Ascending aorta (tissue), 2 donors: ENCODE results near the gene FCGR3A. TPM values are rescaled to one million over a fixed set of nuclear protein-coding genes. Genes with fewer than 3 reads are reported as not detected.
A peak's percentile ranks its signal among the peaks of the same experiment; 100 is the strongest.
"Not testable (repeated sequence)": the region's sequence is repeated elsewhere in the genome, so short reads cannot be mapped to it uniquely, and the experiment has no call there.

Experiments used
- DNase-seq, 2 donors: peaks; one replicate each; pipeline ENCODE4 v3.0.0-alpha.2; 2019; ENCODE audit warnings: low spot score in 2 of 2
- H3K27ac ChIP-seq, 2 donors: fragments of 200-600 bp; sonication (generic); one replicate each; pipeline ENCODE4 v1.5.1; 2016 to 2017; ENCODE audit warnings: mild to moderate bottlenecking in 1 of 2
- H3K27me3 ChIP-seq: fragments of 200-600 bp; sonication (generic); one replicate; pipeline ENCODE4 v1.5.1; 2017
- H3K36me3 ChIP-seq, 2 donors: fragments of 200-600 bp; sonication (generic); one replicate each; pipeline ENCODE4 v1.5.1; 2016
- H3K4me1 ChIP-seq, 2 donors: fragments of 200-600 bp; sonication (generic); one replicate each; pipeline ENCODE4 v1.5.1; 2016 to 2017; ENCODE audit warnings: mild to moderate bottlenecking in 1 of 2
- H3K4me3 ChIP-seq, 2 donors: fragments of 200-600 bp; sonication (generic); one replicate each; pipeline ENCODE4 v1.5.1; 2016 to 2017; ENCODE audit warnings: mild to moderate bottlenecking in 1 of 2
- H3K9me3 ChIP-seq, 2 donors: fragments of 200-600 bp; sonication (generic); one replicate each; pipeline ENCODE4 v1.5.1; 2016
- intact Hi-C: fragments of 100-400 bp; cut with DNase I; formaldehyde crosslinking; loops from one replicate; pipeline ENCODE4 v1.15.1; 2023
- total RNA-seq: library from RNA; depleted of rRNA; stranded (reverse); fragments of >200 nt; gene quantifications from one replicate; pipeline ENCODE4 v1.1.0, GENCODE V29; 2016
- TF ChIP-seq, protein P1 (sequence below), 3 experiments: fragments of 200-600 bp in 2 of 3; fragments of 450-650 bp in 1 of 3; sonication (generic) in 2 of 3; IDR thresholded peaks; one replicate each; pipeline ENCODE4 v1.5.1; 2016 to 2019; ENCODE audit warnings: antibody characterized with exemption in 3 of 3, mild to moderate bottlenecking in 1 of 3, moderate library complexity in 1 of 3

FCGR3A gene
- total RNA-seq, 1 donor from 2014 or later: 8.8 TPM

DNA sequence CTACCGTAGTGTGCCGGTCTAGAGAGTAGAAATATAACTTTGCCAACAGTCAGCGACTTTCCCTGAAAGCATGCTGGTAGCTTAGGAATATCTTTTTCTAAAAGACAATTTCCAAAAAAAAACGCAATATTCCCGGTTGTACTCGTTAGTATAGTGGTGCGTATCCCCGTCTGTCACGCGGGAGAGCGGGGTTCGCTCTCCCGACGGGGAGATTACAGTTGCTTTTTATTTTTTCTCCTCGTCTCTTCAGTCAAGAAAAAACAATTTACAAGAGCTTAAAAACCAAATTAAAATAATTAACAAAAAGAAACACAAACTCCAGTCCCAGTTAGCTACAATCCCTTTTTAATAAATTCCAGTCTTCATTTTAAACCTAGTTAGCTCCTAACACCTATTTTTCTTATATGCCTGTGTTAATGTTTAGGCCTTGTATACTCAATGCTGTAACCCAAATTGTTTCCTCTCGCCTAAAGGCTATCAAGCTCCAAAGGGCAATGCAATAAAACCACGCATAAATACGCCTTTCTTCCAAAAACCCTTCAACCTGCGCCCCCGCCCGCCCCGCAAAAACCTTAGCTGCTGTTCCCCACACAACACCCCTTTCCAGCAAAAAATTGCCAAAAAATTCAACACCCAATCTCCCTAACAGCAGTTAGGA, 17.5 kb downstream of the FCGR3A start:
- Histone ChIP-seq H3K36me3 (no peaks in the 10 kb centered on the region), H3K9me3 (no peaks in the 10 kb centered on the region), H3K4me3 (peak overlapping the region in 1 of 2 donors; percentile 45), H3K27me3 (no peaks in the 10 kb centered on the region), H3K4me1 (peaks cover 0 to 5% of the 10 kb centered on the region in 2 donors), H3K27ac (peak overlapping the region; percentile 91 to 97)
- intact Hi-C loops: loop anchor here (2.0 to 5.0 kb wide), 2 partner anchors 79 to 195 kb away; no protein-coding TSS in a partner anchor
- no peak for DNase-seq
- TF ChIP-seq, protein P1, sequence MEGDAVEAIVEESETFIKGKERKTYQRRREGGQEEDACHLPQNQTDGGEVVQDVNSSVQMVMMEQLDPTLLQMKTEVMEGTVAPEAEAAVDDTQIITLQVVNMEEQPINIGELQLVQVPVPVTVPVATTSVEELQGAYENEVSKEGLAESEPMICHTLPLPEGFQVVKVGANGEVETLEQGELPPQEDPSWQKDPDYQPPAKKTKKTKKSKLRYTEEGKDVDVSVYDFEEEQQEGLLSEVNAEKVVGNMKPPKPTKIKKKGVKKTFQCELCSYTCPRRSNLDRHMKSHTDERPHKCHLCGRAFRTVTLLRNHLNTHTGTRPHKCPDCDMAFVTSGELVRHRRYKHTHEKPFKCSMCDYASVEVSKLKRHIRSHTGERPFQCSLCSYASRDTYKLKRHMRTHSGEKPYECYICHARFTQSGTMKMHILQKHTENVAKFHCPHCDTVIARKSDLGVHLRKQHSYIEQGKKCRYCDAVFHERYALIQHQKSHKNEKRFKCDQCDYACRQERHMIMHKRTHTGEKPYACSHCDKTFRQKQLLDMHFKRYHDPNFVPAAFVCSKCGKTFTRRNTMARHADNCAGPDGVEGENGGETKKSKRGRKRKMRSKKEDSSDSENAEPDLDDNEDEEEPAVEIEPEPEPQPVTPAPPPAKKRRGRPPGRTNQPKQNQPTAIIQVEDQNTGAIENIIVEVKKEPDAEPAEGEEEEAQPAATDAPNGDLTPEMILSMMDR (IDR thresholded peaks at IDR 0.05): no peak

DNA sequence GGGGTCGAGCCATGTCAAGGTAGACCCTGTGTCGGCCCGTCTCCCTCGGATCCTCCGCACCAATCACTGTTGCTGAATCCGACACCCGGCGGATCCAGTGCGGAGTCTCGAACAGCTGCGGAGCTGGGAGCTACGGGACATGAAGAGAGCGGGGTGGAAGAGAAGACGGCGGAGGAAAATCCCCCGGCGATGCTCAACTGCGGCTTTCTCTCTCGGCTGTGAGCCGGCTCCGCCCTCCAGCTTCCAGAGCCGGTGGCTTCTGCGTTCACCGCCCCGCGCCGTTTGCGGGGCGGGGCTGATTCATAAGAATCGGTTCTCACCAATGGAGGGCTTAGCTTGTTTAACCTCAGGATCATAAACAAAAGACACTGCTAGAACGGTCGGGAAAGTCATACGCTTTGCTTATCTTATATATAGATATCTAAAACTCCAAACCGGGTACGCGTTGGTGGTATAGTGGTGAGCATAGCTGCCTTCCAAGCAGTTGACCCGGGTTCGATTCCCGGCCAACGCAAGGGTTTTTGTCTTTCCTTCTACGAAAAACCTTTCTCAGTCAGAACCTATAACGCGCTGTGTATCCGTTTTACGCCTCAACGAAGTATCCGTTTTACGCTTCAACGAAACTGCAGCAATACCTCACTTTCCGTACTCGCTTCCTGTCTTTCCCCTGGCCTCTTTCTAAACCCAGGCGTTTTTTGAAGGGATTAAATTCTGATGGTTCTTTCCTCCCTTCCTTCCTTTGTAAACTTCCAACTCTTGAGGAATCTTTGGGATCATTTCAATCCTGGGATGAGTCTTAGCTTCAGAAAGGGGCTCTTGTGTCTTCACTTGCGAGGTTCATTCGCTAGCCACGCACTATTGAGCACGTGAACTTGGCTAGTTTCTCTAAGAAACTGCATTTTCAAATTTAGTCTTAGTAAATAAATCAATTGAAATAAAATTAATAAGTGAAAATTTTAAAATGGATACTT, 18.7 kb downstream of the FCGR3A start:
- H3K36me3 ChIP-seq, H3K9me3 ChIP-seq, H3K4me1 ChIP-seq, H3K27me3 ChIP-seq: not testable (repeated sequence)
- intact Hi-C loops: loop anchor here (5.0 kb wide), 1 partner anchor 196 kb away; no protein-coding TSS in a partner anchor
- DNase-seq: peak in 1 of 2 donors; percentile 93
- Histone ChIP-seq H3K27ac (peak overlapping the region; percentile 91 to 97), H3K4me3 (peak overlapping the region; percentile 60 to 89)

DNA sequence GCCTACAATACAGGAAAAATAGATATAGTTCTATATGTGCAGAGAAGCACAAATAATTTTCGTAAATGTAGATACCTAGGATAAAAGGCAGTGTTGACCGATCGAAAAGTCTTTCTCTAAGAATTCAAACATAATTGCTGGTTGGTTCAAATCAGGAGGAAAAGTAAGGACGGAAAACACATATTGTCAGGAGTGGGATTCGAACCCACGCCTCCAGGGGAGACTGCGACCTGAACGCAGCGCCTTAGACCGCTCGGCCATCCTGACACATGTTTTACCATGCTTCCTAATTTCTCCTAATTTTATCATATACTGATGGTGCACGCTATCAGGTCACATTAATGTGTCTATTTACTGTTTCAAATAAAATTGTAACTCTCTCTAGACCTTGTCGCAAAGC, 19.5 kb downstream of the FCGR3A start:
- not testable (repeated sequence) for H3K9me3 ChIP-seq, H3K36me3 ChIP-seq, H3K4me1 ChIP-seq, H3K27me3 ChIP-seq
- H3K27ac ChIP-seq: peak overlapping the region; percentile 91 to 97
- peak in 1 of 2 donors; percentile 82 for DNase-seq
- intact Hi-C loops: loop anchor here (5.0 kb wide), 1 partner anchor 197 kb away; no protein-coding TSS in a partner anchor
- H3K4me3 ChIP-seq: peak overlapping the region; percentile 60 to 89

DNA sequence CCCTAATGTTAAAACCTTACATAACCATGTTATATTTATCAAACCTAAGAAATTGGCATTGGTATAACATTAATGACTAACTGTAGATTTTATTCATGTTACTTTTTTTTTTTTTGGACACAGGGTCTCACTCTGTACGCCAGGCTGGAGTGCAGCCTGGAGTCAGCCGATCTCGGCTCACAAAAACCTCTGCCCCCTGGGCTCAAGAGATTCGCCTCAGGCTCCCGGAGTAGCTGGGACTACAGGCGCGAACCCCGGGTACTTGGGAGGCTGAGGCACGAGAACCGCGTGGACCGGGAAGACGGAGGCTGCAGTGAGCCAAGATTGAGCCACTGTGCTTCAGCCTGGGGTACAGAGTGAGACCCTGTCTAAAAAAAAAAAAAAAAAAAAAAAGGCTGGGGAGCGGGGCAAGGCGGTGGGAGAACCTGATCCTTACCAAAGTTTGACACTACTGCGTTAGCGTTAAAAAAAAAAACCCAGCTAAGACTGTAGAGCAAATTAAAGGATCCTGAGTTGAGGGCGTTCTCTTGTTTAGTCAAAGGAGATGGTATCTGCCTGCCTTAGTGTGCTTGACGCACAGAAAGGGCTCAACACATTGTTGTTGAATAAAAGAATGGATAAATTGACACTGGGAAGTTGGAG, 20.0 kb downstream of the FCGR3A start:
- intact Hi-C loops: loop anchor here (5.0 kb wide), 1 partner anchor 198 kb away; no protein-coding TSS in a partner anchor
- H3K27ac ChIP-seq: peak overlapping the region; percentile 91 to 97
- peak overlapping the region; percentile 60 to 89 for H3K4me3 ChIP-seq
- H3K36me3 ChIP-seq, H3K27me3 ChIP-seq, DNase-seq, H3K9me3 ChIP-seq, H3K4me1 ChIP-seq: not testable (repeated sequence)

DNA sequence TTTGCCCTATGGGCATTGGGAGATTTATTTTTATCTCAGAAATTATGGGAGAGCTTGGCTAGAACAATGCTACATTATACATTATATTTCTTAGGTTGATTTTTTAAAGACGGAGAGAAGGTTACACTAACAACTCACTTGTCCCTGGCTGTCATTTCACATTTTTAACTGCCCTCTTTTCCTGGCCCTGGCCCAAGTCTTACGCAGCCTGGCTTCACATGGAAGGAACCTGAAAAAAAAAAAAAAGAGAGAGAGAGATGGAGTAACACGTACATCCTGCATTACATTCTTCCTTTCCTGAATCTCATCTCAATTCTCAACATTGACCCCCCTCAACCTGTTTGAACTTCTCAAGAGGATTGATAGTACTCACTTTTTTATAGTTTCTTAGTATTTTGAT, 21.1 kb downstream of the FCGR3A start:
- peak in 1 of 2 donors; percentile 87 for DNase-seq
- H3K4me1 ChIP-seq, intact Hi-C loops, H3K36me3 ChIP-seq, H3K9me3 ChIP-seq, H3K27me3 ChIP-seq, H3K4me3 ChIP-seq: not testable (repeated sequence)
- H3K27ac ChIP-seq: peak overlapping the region; percentile 22 to 34

DNA sequence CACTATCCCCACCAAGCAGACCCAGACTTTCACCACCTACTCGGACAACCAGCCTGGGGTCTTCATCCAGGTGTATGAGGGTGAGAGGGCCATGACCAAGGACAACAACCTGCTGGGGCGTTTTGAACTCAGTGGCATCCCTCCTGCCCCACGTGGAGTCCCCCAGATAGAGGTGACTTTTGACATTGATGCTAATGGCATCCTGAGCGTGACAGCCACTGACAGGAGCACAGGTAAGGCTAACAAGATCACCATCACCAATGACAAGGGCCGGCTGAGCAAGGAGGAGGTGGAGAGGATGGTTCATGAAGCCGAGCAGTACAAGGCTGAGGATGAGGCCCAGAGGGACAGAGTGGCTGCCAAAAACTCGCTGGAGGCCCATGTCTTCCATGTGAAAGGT, 23.7 kb downstream of the FCGR3A start:
- H3K36me3 ChIP-seq, H3K9me3 ChIP-seq, H3K4me1 ChIP-seq, H3K27me3 ChIP-seq, H3K4me3 ChIP-seq, intact Hi-C loops, DNase-seq, H3K27ac ChIP-seq: not testable (repeated sequence)

DNA sequence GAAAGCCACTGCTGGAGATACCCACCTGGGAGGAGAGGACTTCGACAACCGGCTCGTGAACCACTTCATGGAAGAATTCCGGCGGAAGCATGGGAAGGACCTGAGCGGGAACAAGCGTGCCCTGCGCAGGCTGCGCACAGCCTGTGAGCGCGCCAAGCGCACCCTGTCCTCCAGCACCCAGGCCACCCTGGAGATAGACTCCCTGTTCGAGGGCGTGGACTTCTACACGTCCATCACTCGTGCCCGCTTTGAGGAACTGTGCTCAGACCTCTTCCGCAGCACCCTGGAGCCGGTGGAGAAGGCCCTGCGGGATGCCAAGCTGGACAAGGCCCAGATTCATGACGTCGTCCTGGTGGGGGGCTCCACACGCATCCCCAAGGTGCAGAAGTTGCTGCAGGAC, 24.3 kb downstream of the FCGR3A start:
- peak in 1 of 2 donors; percentile 67 for DNase-seq
- H3K27ac ChIP-seq: peak overlapping the region; percentile 75 to 87
- H3K4me3 ChIP-seq: peak overlapping the region; percentile 50 to 73

DNA sequence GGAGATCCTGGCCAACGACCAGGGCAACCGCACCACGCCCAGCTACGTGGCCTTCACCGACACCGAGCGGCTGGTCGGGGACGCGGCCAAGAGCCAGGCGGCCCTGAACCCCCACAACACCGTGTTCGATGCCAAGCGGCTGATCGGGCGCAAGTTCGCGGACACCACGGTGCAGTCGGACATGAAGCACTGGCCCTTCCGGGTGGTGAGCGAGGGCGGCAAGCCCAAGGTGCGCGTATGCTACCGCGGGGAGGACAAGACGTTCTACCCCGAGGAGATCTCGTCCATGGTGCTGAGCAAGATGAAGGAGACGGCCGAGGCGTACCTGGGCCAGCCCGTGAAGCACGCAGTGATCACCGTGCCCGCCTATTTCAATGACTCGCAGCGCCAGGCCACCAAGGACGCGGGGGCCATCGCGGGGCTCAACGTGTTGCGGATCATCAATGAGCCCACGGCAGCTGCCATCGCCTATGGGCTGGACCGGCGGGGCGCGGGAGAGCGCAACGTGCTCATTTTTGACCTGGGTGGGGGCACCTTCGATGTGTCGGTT, 24.8 kb downstream of the FCGR3A start:
- DNase-seq: peak in 1 of 2 donors; percentile 65
- intact Hi-C loops: loop anchor here (5.0 kb wide), 1 partner anchor 123 kb away; no protein-coding TSS in a partner anchor
- peak overlapping the region; percentile 75 to 87 for H3K27ac ChIP-seq
- H3K36me3 ChIP-seq, H3K4me1 ChIP-seq, H3K9me3 ChIP-seq, H3K27me3 ChIP-seq: not testable (repeated sequence)
- peak overlapping the region; percentile 50 to 73 for H3K4me3 ChIP-seq

More for the DNA sequence above, 24.3 kb downstream of the FCGR3A start:
- H3K36me3 ChIP-seq, H3K27me3 ChIP-seq, H3K9me3 ChIP-seq, intact Hi-C loops, H3K4me1 ChIP-seq: not testable (repeated sequence)

DNA sequence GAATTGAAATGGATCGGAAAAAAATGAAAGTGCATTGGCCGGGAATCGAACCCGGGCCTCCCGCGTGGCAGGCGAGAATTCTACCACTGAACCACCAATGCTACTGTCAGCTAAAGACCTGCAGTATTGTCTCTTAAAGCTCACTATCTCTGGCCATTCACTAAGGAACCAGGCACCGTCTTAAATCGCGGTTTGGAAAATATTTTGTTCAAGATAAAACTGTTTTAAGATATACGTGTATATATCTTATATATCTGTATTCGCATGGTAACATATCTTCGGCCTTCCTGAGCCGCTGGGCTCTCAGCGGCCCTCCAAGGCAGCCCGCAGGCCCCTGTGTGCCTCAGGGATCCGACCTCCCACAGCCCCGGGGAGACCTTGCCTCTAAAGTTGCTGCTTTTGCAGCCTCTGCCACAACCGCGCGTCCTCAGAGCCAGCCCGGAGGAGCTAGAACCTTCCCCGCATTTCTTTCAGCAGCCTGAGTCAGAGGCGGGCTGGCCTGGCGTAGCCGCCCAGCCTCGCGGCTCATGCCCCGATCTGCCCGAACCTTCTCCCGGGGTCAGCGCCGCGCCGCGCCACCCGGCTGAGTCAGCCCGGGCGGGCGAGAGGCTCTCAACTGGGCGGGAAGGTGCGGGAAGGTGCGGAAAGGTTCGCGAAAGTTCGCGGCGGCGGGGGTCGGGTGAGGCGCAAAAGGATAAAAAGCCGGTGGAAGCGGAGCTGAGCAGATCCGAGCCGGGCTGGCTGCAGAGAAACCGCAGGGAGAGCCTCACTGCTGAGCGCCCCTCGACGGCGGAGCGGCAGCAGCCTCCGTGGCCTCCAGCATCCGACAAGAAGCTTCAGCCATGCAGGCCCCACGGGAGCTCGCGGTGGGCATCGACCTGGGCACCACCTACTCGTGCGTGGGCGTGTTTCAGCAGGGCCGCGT, 25.5 kb downstream of the FCGR3A start, which contains the start of gene HSPA6:
Gene HSPA6 (plus strand): TSS at position 724 of the 925 bp plus-strand sequence. CDS start 119 bp downstream, at position 843.
- Histone ChIP-seq H3K27ac (peak within 1 kb of the TSS; percentile 87 to 91), H3K4me3 (peak within 1 kb of the TSS; percentile 59 to 73)
- H3K9me3 ChIP-seq, H3K4me1 ChIP-seq, H3K27me3 ChIP-seq, H3K36me3 ChIP-seq: not testable (repeated sequence)
- DNase-seq: peak in 1 of 2 donors; percentile 88
- intact Hi-C loops: loop anchor here (2.0 to 5.0 kb wide), 2 partner anchors 89 to 122 kb away; no protein-coding TSS in a partner anchor

DNA sequence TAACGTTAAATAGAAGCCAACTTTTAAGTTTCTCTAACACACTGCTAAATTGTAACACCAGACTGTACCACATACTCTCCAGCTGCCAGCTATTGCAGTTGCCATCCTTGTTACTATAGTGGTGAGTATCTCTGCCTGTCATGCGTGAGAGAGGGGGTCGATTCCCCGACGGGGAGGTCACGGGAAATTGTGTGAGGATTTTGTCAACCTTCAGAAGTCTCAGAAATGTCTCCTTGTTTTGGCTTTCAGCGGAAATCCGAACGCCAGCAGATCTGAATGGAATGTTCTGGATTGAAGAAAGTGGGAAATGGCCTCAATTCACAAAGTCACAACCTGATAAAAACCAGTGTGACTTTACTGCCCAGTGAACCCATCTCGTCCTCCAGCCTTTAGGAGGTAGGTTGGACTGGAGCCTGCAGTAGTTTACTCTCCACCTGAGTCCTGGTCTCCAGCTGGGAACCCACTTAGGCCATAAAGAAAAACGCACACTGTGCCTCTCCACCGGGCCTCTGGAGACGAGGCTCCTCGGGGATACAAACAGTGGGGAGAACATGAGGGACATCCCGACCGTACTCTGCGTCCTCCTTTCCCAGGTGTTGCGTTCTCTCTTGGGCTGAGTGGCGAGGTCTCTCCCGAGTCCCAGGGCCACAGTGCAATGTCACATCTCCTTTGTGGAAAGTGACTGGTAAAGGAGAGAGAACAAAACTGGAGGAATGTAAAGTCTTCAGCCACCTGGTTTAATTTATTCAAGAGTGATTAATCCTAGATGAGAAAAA, 26.4 kb downstream of the FCGR3A start:
- H3K4me3 ChIP-seq, H3K9me3 ChIP-seq, DNase-seq, H3K4me1 ChIP-seq, H3K36me3 ChIP-seq, H3K27me3 ChIP-seq: not testable (repeated sequence)
- intact Hi-C loops: loop anchor here (2.0 to 5.0 kb wide), 2 partner anchors 90 to 121 kb away; no protein-coding TSS in a partner anchor
- peak overlapping the region; percentile 87 to 91 for H3K27ac ChIP-seq
